Right cardiac atrium (tissue), 5 donors: Measurements from ENCODE around the gene SLC36A4. TPM values are rescaled to one million over a fixed set of nuclear protein-coding genes. Genes with fewer than 3 reads are reported as not detected.

Experiments
- polyA plus RNA-seq: library from polyadenylated mRNA; stranded (reverse); fragments of 200-250 nt; gene quantifications from one replicate; pipeline ENCODE4 v1.2.3, GENCODE V29; 2013
- total RNA-seq, 4 donors: library from RNA; stranded (reverse); fragmentation: NEBNext Ultra II Directional; extraction: Animal tissue kit (Norgen Biotek cat#: 25700); gene quantifications; one replicate each; pipeline ENCODE4 v1.2.1, GENCODE V29; 2021
- donor health status: healthy with polysubstance abuse.
- donor health status: DM: no; HTN: yes; CAD: no.
- donor health status: DM: no; HTN: no; CAD: no.
- donor health status: DM: no; HTN: yes; CAD: no; lungs with severe emphysema.
- donor health status: DM: yes; HTN: yes; CAD: no.

SLC36A4 gene
- total and polyA plus RNA-seq, 5 donors = 6.5 to 15.1 (median 11.8) TPM

Other genes starting within 250 kb of the SLC36A4 start
- gene MTNR1B, start 228.3 kb downstream of the SLC36A4 start, total RNA-seq = not detected
- not detected for gene MTNR1B, start 228.3 kb downstream of the SLC36A4 start, polyA plus RNA-seq
- gene DEUP1, start 132.8 kb upstream of the SLC36A4 start, total RNA-seq = not detected
- not detected for gene DEUP1, start 132.8 kb upstream of the SLC36A4 start, polyA plus RNA-seq